Right lobe of liver (tissue), 4 donors: Measurements from ENCODE around the gene SORL1.

ENCODE experiments used
- POLR2A ChIP-seq: fragments of 450-650 bp; IDR thresholded peaks from one replicate; pipeline ENCODE4 v1.6.1; 2017; ENCODE audit warnings: antibody characterized with exemption, mild to moderate bottlenecking
- TF ChIP-seq, protein P1 (sequence below), 4 donors: fragments of 200-600 bp in 3 of 4; fragments of 450-650 bp in 1 of 4; IDR thresholded peaks; one replicate each; pipeline versions ENCODE4 v1.5.1 to v1.8.0; 2016 to 2022; ENCODE audit warnings: antibody characterized with exemption in 4 of 4, mild to moderate bottlenecking in 2 of 4
- donor health status: DM: no; HTN: no; CAD: no.
- donor health status: DM: no; HTN: no; CAD: no.
- donor health status: DM: no; HTN: yes; CAD: no.

DNA sequence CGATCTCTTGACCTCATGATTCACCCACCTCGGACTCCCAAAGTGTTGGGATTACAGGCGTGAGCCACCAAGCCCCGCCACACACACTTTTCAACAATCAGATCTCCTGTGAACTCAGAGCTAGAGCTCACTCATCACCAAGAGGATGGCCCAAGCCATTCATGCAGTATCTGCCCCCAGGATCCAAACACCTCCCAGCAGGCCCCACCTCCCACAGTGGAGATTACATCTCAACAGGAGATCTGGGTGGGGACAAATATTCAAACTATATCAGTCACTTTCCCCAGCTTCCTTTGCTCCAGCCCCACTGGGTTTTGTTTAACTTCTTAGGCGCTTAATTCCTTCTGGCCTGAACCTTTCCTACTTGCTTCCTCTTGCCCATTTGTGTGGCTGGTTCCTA, 26.3 kb upstream of the SORL1 start:
- TF ChIP-seq, protein P1, sequence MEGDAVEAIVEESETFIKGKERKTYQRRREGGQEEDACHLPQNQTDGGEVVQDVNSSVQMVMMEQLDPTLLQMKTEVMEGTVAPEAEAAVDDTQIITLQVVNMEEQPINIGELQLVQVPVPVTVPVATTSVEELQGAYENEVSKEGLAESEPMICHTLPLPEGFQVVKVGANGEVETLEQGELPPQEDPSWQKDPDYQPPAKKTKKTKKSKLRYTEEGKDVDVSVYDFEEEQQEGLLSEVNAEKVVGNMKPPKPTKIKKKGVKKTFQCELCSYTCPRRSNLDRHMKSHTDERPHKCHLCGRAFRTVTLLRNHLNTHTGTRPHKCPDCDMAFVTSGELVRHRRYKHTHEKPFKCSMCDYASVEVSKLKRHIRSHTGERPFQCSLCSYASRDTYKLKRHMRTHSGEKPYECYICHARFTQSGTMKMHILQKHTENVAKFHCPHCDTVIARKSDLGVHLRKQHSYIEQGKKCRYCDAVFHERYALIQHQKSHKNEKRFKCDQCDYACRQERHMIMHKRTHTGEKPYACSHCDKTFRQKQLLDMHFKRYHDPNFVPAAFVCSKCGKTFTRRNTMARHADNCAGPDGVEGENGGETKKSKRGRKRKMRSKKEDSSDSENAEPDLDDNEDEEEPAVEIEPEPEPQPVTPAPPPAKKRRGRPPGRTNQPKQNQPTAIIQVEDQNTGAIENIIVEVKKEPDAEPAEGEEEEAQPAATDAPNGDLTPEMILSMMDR (IDR thresholded peaks at IDR 0.05) = no peak
- no peak for TF ChIP-seq POLR2A
